Pancreas (tissue), 10 donors: ENCODE measurements around the gene AGBL4. TPM values are rescaled to one million over a fixed set of nuclear protein-coding genes. Genes with fewer than 3 reads are reported as not detected.

Source experiments
- ATAC-seq, 4 donors: fragments of 200-7000 bp; cut with Tn5 transposase; one replicate each; pipeline versions ENCODE4 v1.8.0 to v1.9.1; 2020; ENCODE audit warnings: mild to moderate bottlenecking in 4 of 4, moderate library complexity in 4 of 4
- DNase-seq, 6 donors: peaks; one replicate each; pipeline ENCODE4 v3.0.0-alpha.2; 2020
- FAIRE-seq: peaks from 2 replicates; lab custom pipeline; 2012; peaks lifted over from hg19 to GRCh38; lab: Jason Lieb, UNC
- H3K27ac ChIP-seq, 4 donors: fragments of 200-600 bp; sonication (generic); 1 replicate in 3 of 4; 2 replicates in 1 of 4; pipeline versions ENCODE4 v1.5.0 to v1.8.0; 2020
- H3K27me3 ChIP-seq, 4 donors: fragments of 200-600 bp; one replicate each; pipeline ENCODE4 v1.8.0; 2021
- H3K36me3 ChIP-seq, 3 donors: fragments of 200-600 bp; sonication (generic) in 1 of 3; one replicate each; pipeline versions ENCODE4 v1.5.0 to v1.8.0; 2020 to 2021
- H3K4me1 ChIP-seq, 3 donors: fragments of 200-600 bp; one replicate each; pipeline ENCODE4 v1.8.0; 2021
- H3K4me3 ChIP-seq, 4 donors: fragments of 200-600 bp; sonication (generic) in 2 of 4; one replicate each; pipeline versions ENCODE4 v1.5.0 to v1.8.0; 2020 to 2021
- H3K9me3 ChIP-seq, 4 donors: fragments of 200-600 bp; one replicate each; pipeline ENCODE4 v1.8.0; 2021
- WGBS, 2 donors: extraction: QIAGEN DNeasy Blood & Tissue Kit; methylation state at CpG; one replicate each; pipeline ENCODE4 v1.1.7; 2013; 5-methylcytosine and 5-hydroxymethylcytosine counted together
- intact Hi-C, 3 donors: fragments of 100-400 bp; cut with DNase I; formaldehyde crosslinking; loops; one replicate each; pipeline versions ENCODE4 v1.11.1 to v1.14.2; 2022
- polyA plus RNA-seq, 2 donors: library from polyadenylated mRNA; stranded (reverse); fragments of 200-250 nt; gene quantifications; one replicate each; pipeline ENCODE4 v1.2.3, GENCODE V29; 2013
- total RNA-seq, 6 donors: library from RNA; stranded (reverse); fragmentation: NEBNext Ultra II Directional in 4 of 6; extraction: Animal tissue kit (Norgen Biotek cat#: 25700) in 4 of 6; gene quantifications; one replicate each; pipeline versions ENCODE4 v1.2.1 to v1.2.4, GENCODE V29; 2021 to 2023
- TF ChIP-seq, protein P1 (sequence below), 4 donors: fragments of 200-600 bp; sonication (generic) in 3 of 4; IDR thresholded peaks; one replicate each; pipeline versions ENCODE4 v1.5.0 to v1.8.0; 2021; ENCODE audit warnings: antibody characterized with exemption in 4 of 4
- donor health status: healthy with polysubstance abuse.
- donor health status: DM: no; HTN: no; CAD: no; lungs with moderate emphysema.
- donor health status: DM: no; HTN: no; CAD: no.
- donor health status: control.
- donor health status: control.
- donor health status: Bipolar disorder and iron deficiency.
- donor health status: DM: yes; HTN: yes; CAD: no.
- donor health status: DM: no; HTN: no; CAD: no.
- donor health status: DM: no; HTN: no; CAD: no.
- donor health status: DM: yes; HTN: yes; CAD: no.

AGBL4 gene
- total and polyA plus RNA-seq, 8 donors, result 0.15 to 1.2 (median 0.59) TPM

GRCh38 chr1:49544615-49545014 lies 479.1 kb downstream of the AGBL4 start:
- TF ChIP-seq, protein P1, sequence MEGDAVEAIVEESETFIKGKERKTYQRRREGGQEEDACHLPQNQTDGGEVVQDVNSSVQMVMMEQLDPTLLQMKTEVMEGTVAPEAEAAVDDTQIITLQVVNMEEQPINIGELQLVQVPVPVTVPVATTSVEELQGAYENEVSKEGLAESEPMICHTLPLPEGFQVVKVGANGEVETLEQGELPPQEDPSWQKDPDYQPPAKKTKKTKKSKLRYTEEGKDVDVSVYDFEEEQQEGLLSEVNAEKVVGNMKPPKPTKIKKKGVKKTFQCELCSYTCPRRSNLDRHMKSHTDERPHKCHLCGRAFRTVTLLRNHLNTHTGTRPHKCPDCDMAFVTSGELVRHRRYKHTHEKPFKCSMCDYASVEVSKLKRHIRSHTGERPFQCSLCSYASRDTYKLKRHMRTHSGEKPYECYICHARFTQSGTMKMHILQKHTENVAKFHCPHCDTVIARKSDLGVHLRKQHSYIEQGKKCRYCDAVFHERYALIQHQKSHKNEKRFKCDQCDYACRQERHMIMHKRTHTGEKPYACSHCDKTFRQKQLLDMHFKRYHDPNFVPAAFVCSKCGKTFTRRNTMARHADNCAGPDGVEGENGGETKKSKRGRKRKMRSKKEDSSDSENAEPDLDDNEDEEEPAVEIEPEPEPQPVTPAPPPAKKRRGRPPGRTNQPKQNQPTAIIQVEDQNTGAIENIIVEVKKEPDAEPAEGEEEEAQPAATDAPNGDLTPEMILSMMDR (IDR thresholded peaks at IDR 0.05), result no peak
- intact Hi-C loops, result no loop called here
- DNase-seq (no peak), FAIRE-seq (no peak), ATAC-seq (no peak)
- Histone ChIP-seq H3K36me3 (no peaks in the 10 kb centered on the region), H3K27me3 (no peaks in the 10 kb centered on the region), H3K27ac (no peak overlapping the region), H3K4me3 (no peak overlapping the region), H3K9me3 (no peaks in the 10 kb centered on the region), H3K4me1 (no peaks in the 10 kb centered on the region)
- WGBS, 2 donors, result 62 to 81% methylated on average over 3 of the region's 3 CpGs

DNA sequence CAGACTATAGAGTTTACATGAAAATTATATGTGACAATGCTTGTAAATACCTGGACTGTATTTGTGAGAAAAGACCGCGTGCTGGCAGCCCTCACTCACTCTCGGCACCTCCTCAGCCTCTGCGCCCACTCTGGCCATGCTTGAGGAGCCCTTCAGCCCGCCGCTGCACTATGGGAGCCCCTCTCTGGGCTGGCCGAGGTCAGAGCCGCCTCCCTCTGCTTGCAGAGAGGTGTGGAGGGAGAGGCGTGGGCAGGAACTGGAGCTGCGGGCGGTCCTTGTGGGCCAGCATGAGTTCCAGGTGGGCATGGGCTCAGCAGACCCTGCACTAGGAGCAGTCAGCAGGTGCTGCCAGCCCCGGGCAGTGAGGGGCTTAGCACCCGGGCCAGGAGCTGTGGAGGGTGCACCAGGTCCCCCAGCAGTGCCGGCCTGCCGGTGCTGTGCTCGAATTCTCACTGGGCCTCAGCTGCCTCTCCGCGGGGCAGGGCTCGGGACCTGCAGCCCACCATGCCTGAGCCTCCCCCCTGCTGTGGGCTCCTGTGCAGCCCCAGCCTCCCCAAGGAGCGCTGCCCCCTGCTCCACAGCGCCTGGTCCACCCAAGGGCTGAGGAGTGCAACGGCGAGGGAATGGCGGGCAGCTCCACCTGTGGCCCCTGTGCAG lies 482.5 kb downstream of the AGBL4 start:
- TF ChIP-seq, protein P1 (IDR thresholded peaks at IDR 0.05), result no peak
- Histone ChIP-seq H3K4me3 (no peak overlapping the region), H3K4me1 (no peaks in the 10 kb centered on the region), H3K9me3 (no peaks in the 10 kb centered on the region), H3K27ac (no peak overlapping the region), H3K27me3 (no peaks in the 10 kb centered on the region), H3K36me3 (no peaks in the 10 kb centered on the region)
- intact Hi-C loops, result no loop called here
- ATAC-seq, result no peak
- FAIRE-seq, result no peak
- DNase-seq, result peak in 2 of 6 donors; percentile 44 to 61
- 83 to 88% methylated on average over 24 of the region's 24 CpGs for WGBS, 2 donors

DNA sequence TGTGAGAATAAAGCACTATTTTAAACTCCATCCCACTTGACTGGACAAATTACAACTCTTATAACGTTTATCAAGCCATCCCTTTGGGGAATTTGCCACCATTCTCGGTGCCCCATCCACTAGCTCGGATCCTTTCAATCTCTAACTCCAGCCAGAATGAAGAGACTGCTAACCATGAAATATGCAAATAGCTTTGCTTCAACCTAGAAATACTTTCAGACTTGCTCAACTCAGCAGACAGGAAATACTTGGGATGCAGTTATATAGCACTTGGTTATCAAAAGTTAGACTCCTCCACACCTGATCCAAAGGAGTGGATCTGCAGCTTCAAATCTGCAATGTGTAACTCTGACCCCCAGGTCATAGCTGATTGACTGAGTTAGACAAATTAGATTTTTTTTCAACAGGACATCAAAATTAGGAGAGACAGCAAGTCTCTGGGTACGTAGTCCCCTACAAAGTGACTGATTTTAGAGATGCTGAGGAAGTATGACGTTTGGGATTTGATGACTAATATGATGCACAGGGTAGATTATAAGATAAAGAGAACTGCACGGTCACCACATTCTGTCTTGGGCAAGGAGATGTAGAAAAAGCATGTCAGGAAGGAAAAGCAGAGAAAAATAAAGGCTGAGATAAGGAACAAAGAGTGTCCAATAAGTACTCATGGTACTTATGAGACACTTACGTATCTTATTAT lies 496.0 kb downstream of the AGBL4 start:
- ATAC-seq (no peak), FAIRE-seq (no peak), DNase-seq (no peak)
- 64 to 74% methylated on average over 7 of the region's 7 CpGs for WGBS, 2 donors
- Histone ChIP-seq H3K27me3 (no peaks in the 10 kb centered on the region), H3K9me3 (no peaks in the 10 kb centered on the region), H3K27ac (no peak overlapping the region), H3K4me1 (no peaks in the 10 kb centered on the region), H3K36me3 (no peaks in the 10 kb centered on the region), H3K4me3 (no peak overlapping the region)
- TF ChIP-seq, protein P1 (IDR thresholded peaks at IDR 0.05), result no peak
- intact Hi-C loops, result no loop called here

DNA sequence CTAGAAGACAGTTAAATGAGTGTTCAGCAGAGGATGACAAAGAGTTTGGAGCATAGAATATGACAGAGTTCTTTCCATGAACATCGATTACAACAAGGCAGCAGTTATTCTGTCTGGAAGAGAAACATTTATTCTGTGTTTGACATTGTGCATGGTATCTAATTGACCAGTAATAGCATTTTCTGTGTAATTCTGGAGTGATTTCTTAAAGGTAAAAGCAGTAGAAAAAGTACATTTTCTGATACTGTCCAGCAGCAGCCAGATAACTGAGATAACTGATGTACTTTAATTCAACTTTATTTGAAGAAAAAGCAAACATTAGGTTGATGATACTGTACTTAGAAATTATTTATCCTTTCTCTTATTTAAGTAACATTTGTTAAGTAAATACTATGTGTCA lies 497.1 kb downstream of the AGBL4 start:
- TF ChIP-seq, protein P1 (IDR thresholded peaks at IDR 0.05), result no peak
- DNase-seq (no peak), ATAC-seq (no peak), FAIRE-seq (no peak)
- H3K9me3 ChIP-seq, result no peaks in the 10 kb centered on the region
- H3K27ac ChIP-seq, result no peak overlapping the region
- no peaks in the 10 kb centered on the region for H3K36me3 ChIP-seq
- 81 to 90% methylated on average over 1 of the region's 1 CpG for WGBS, 2 donors
- no peak overlapping the region for H3K4me3 ChIP-seq
- intact Hi-C loops, result no loop called here
- no peaks in the 10 kb centered on the region for H3K27me3 ChIP-seq
- H3K4me1 ChIP-seq, result no peaks in the 10 kb centered on the region

DNA sequence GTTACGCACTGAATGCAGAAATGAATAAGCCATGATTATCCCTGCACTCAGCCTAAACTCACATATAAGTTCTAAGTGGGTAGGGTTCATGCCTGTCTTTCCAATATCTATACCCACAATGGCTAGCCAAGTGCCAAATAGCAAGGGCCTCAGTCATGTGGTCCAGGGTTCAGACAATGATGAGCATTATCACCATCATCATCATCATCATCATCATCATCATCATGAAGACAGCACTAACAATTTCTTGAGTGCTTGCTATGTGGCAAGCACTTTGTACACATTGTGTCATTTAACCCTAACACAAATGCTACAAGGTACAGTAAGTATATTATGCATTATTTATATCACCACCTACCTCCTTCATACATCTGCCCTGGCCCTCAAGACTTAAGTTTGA lies 500.0 kb downstream of the AGBL4 start:
- Histone ChIP-seq H3K4me3 (no peak overlapping the region), H3K27me3 (no peaks in the 10 kb centered on the region), H3K9me3 (no peaks in the 10 kb centered on the region), H3K4me1 (no peaks in the 10 kb centered on the region), H3K36me3 (no peaks in the 10 kb centered on the region), H3K27ac (no peak overlapping the region)
- FAIRE-seq (no peak), DNase-seq (no peak), ATAC-seq (no peak)
- TF ChIP-seq, protein P1 (IDR thresholded peaks at IDR 0.05), result no peak
- 88 to 90% methylated on average over 1 of the region's 1 CpG for WGBS, 2 donors
- intact Hi-C loops, result no loop called here
